Loucy (cell line): ENCODE data around the gene PIGZ.

Source experiments
- H2AFZ ChIP-seq: fragments of 200-600 bp; sonication (generic); 2 replicates; pipeline ENCODE4 v1.6.0; 2016; ENCODE audit warnings: antibody characterized with exemption, mild to moderate bottlenecking, low read length, moderate library complexity
- H3F3A ChIP-seq: fragments of 200-600 bp; 2 replicates; pipeline ENCODE4 v1.6.0; 2016; ENCODE audit warnings: antibody characterized with exemption, low read depth, mild to moderate bottlenecking
- H3K27me3 ChIP-seq: fragments of 200-600 bp; sonication (generic); 2 replicates; pipeline ENCODE4 v1.6.1; 2014; ENCODE audit warnings: low read length, mild to moderate bottlenecking; ENCODE audit not compliant: insufficient read depth, poor library complexity, severe bottlenecking
- H3K36me3 ChIP-seq: fragments of 200-600 bp; sonication (generic); 2 replicates; pipeline ENCODE4 v1.6.1; 2016; ENCODE audit warnings: low read length; ENCODE audit not compliant: insufficient read depth
- H3K4me1 ChIP-seq: fragments of 200-600 bp; sonication (generic); 2 replicates; pipeline ENCODE4 v1.5.1; 2014; ENCODE audit warnings: low read length, mild to moderate bottlenecking; ENCODE audit not compliant: insufficient read depth, poor library complexity, severe bottlenecking
- H3K4me2 ChIP-seq: fragments of 200-600 bp; sonication (generic); 2 replicates; pipeline ENCODE4 v1.6.0; 2014; ENCODE audit warnings: antibody characterized with exemption, low read length, low read depth, mild to moderate bottlenecking; ENCODE audit not compliant: poor library complexity, severe bottlenecking
- H3K4me3 ChIP-seq: fragments of 200-600 bp; sonication (generic); 2 replicates; pipeline ENCODE4 v1.5.1; 2014; ENCODE audit warnings: low read length, mild to moderate bottlenecking, mixed read lengths; ENCODE audit not compliant: poor library complexity, severe bottlenecking
- H3K79me2 ChIP-seq: fragments of 200-600 bp; sonication (generic); 2 replicates; pipeline ENCODE4 v1.6.1; 2014; ENCODE audit warnings: low read length; ENCODE audit not compliant: insufficient read depth
- H3K9ac ChIP-seq: fragments of 200-600 bp; sonication (generic); 2 replicates; pipeline ENCODE4 v1.6.0; 2014; ENCODE audit warnings: mild to moderate bottlenecking, low read depth, low read length, moderate library complexity; ENCODE audit not compliant: poor library complexity, severe bottlenecking
- H3K9me2 ChIP-seq: fragments of 200-600 bp; sonication (generic); replicated peaks from 2 replicates; pipeline ENCODE4 v1.6.1; 2016; ENCODE audit warnings: low read depth, low read length, mixed read lengths
- H3K9me3 ChIP-seq: fragments of 200-600 bp; sonication (generic); 2 replicates; pipeline ENCODE4 v1.6.1; 2014; ENCODE audit warnings: mild to moderate bottlenecking, antibody characterized with exemption, low read length, low read depth; ENCODE audit not compliant: insufficient read depth
- H4K20me1 ChIP-seq: fragments of 200-600 bp; sonication (generic); 2 replicates; pipeline ENCODE4 v1.6.0; 2014; ENCODE audit warnings: antibody characterized with exemption, low read length, mild to moderate bottlenecking; ENCODE audit not compliant: insufficient read depth, poor library complexity, severe bottlenecking
- EZH2phosphoT487 ChIP-seq: fragments of 200-600 bp; IDR thresholded peaks from 2 replicates; pipeline ENCODE4 v1.6.1; 2018; ENCODE audit warnings: antibody characterized with exemption, mild to moderate bottlenecking, moderate library complexity, borderline replicate concordance
- TF ChIP-seq, protein P1 (sequence below): fragments of 200-600 bp; sonication (generic); conservative IDR thresholded peaks from 2 replicates; pipeline ENCODE4 v1.5.1; 2014; ENCODE audit warnings: mild to moderate bottlenecking, antibody characterized with exemption, low read length

The PIGZ gene

DNA sequence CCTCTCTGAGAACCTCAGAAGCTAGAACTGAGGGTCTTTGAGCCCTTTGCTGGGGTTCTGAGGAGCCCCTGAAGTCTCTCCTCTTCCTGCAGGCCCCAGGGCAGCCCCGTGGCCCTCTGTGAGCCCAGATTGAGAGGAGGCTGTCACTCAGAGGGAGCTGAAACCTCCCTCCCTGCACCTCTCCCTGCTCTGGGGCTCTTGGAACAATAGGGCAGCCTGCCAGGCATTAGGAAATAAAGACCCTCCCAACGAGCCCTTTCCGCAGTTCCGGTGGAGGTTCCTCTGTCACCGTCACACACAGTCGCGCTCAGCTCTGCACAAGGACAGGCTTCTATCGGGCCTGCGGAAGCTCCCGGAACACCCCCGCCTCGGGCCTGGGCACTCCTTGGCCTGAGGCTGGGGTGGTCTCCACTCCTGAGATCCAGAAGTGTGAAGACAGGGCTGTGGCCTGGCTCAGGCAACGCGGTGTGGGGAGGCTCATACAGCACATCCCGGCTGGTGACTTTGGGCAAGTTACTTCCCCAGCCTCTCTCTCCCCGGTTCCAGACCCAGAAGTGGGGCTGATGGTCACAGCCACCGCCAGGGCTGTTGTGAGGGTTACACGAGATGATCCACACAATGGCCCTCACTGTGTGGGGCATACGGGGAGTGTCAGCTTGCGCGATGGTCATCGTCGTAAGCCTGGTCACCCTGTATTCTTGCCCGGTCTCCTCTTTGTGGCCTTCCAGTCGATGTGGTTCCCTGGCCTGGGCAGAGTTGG is 43.3 kb upstream of the PIGZ start:
- Histone ChIP-seq H2AFZ (no peak overlapping the region), H3K9me3 (no peaks in the 10 kb centered on the region), H3K4me1 (no peaks in the 10 kb centered on the region), H4K20me1 (no peaks in the 10 kb centered on the region), H3K9ac (no peak overlapping the region), H3K9me2 (no peaks in the 10 kb centered on the region), H3K79me2 (no peaks in the 10 kb centered on the region), H3K4me2 (no peak overlapping the region), H3K27me3 (no peaks in the 10 kb centered on the region), H3K36me3 (no peaks in the 10 kb centered on the region), H3K4me3 (no peak overlapping the region), H3F3A (no peaks in the 10 kb centered on the region)
- no peak for TF ChIP-seq EZH2phosphoT487
- TF ChIP-seq, protein P1, sequence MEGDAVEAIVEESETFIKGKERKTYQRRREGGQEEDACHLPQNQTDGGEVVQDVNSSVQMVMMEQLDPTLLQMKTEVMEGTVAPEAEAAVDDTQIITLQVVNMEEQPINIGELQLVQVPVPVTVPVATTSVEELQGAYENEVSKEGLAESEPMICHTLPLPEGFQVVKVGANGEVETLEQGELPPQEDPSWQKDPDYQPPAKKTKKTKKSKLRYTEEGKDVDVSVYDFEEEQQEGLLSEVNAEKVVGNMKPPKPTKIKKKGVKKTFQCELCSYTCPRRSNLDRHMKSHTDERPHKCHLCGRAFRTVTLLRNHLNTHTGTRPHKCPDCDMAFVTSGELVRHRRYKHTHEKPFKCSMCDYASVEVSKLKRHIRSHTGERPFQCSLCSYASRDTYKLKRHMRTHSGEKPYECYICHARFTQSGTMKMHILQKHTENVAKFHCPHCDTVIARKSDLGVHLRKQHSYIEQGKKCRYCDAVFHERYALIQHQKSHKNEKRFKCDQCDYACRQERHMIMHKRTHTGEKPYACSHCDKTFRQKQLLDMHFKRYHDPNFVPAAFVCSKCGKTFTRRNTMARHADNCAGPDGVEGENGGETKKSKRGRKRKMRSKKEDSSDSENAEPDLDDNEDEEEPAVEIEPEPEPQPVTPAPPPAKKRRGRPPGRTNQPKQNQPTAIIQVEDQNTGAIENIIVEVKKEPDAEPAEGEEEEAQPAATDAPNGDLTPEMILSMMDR = no peak

DNA sequence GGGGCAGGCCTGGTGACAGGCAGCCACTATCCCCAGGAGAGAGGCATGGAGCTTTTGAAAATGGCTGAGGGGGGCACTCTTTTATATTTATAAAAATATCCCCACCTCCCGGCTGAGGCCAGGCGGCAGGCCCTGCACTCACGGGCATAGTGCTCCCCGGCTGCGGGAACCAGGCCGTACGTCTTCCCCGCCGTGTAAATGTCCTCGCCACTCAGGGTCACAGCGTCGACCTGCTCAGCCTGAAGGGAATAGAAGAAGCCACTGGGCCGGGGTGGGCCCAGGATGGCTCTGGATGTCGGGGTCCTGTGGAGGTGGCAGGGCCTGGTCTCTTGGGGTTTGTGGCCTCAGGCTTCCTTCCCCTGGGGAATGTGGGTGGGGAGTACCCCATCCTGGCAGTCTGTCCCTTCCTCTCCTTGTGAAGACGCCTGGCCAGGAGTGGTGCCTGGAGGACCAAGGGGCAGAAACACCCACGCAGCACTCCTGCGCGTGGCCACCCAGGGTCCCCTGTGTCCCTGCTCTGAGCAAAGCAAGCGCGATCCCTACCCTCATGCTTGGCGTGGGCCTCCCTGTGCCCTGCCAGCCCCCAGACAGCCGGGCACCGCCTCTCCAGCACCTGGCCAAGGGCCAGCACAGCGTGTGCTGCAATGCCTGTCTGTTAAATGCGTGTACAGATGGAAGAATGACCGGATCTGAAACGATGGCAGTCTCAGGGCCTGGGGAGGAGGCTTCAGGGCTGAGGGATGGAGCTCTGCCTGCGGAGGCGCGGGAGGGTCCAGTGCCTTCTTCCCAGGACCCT is 42.1 kb upstream of the PIGZ start:
- H3K9me3 ChIP-seq = no peaks in the 10 kb centered on the region
- no peaks in the 10 kb centered on the region for H3K36me3 ChIP-seq
- no peak overlapping the region for H2AFZ ChIP-seq
- no peaks in the 10 kb centered on the region for H3K4me1 ChIP-seq
- no peaks in the 10 kb centered on the region for H4K20me1 ChIP-seq
- no peak for TF ChIP-seq EZH2phosphoT487
- TF ChIP-seq, protein P1 = no peak
- H3K27me3 ChIP-seq = no peaks in the 10 kb centered on the region
- H3K79me2 ChIP-seq = no peaks in the 10 kb centered on the region
- no peak overlapping the region for H3K4me2 ChIP-seq
- H3K9ac ChIP-seq = no peak overlapping the region
- H3F3A ChIP-seq = no peaks in the 10 kb centered on the region
- no peaks in the 10 kb centered on the region for H3K9me2 ChIP-seq
- H3K4me3 ChIP-seq = no peak overlapping the region

DNA sequence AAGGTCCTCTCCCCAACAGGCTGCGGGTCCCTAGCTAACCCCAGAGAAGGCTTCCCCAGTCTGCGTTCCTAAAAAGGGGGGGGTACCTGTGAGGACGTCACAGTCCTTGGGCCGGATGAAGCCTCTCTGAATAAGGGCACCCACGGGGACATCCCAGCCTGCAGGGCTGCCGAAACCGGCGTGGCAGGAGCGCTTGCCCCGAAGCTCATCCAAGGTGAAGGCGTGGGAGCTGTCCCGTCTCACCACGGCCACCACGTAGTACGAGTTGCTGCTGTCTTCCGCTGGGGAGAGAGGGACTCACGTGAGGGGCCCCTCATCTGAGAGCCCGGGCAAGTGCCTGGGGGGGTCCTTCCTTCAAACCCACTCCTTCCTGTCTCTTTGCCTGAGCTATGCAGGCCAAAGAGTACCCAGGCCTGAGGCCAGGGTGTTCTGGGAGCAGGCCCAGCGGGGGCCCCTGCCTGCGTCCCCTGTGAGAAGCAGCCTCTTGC is 40.9 kb upstream of the PIGZ start:
- Histone ChIP-seq H3K9me3 (no peaks in the 10 kb centered on the region), H3K36me3 (no peaks in the 10 kb centered on the region), H3F3A (no peaks in the 10 kb centered on the region), H3K9ac (no peak overlapping the region), H3K4me1 (no peaks in the 10 kb centered on the region), H3K79me2 (no peaks in the 10 kb centered on the region), H3K9me2 (no peaks in the 10 kb centered on the region), H2AFZ (no peak overlapping the region), H3K4me2 (no peak overlapping the region), H3K4me3 (no peak overlapping the region), H4K20me1 (no peaks in the 10 kb centered on the region), H3K27me3 (no peaks in the 10 kb centered on the region)
- TF ChIP-seq, protein P1 = no peak
- TF ChIP-seq EZH2phosphoT487 = no peak
